Motor neuron (in vitro differentiated cells): ENCODE measurements around the gene OBP2B. TPM values are rescaled to one million over a fixed set of nuclear protein-coding genes. Genes with fewer than 3 reads are reported as not detected.

Experiments used
- ATAC-seq, 8 experiments: fragments of 200-7000 bp; cut with Tn5 transposase; replicated peaks in 6 of 8; 2 replicates each; pipeline ENCODE4 v1.8.0; 2021; ENCODE audit warnings: mild to moderate bottlenecking in 8 of 8, moderate library complexity in 8 of 8
- H3K27ac ChIP-seq, 2 donors: fragments of 250-450 bp; sonication (Bioruptor Pico); 2 replicates each; pipeline ENCODE4 v1.9.0; 2021; ENCODE audit warnings: antibody characterized with exemption in 2 of 2, mild to moderate bottlenecking in 2 of 2, moderate library complexity in 1 of 2
- H3K4me1 ChIP-seq, 2 donors: fragments of 250-450 bp; sonication (Bioruptor Pico); replicated peaks in 1 of 2; 2 replicates each; pipeline ENCODE4 v1.6.1; 2021; ENCODE audit warnings: antibody characterized with exemption in 2 of 2, mild to moderate bottlenecking in 2 of 2, moderate library complexity in 1 of 2
- H3K4me3 ChIP-seq, 5 donors: fragments of 250-450 bp; sonication (Bioruptor Pico); 2 replicates each; pipeline ENCODE4 v1.9.0; 2021; ENCODE audit warnings: antibody characterized with exemption in 5 of 5, mild to moderate bottlenecking in 5 of 5, moderate library complexity in 4 of 5
- WGBS, 10 experiments: fragments of 450-650 bp; shearing (Covaris generic); methylation state at CpG; one replicate each; pipeline ENCODE4 v1.0.0; 2022; 5-methylcytosine and 5-hydroxymethylcytosine counted together
- in situ Hi-C, 9 experiments: fragments of 400-800 bp; cut with MboI; loops; one replicate each; pipeline ENCODE4 v1.15.0; 2021; ENCODE audit warnings: low sequenced_read_pairs in 9 of 9, low pct_unique_long_range_greater_than_20kb in 2 of 9; ENCODE audit not compliant: unreplicated experiment in 9 of 9
- total RNA-seq, 8 experiments: library from RNA; unstranded; fragments of 300-600 nt; gene quantifications; 2 replicates each; pipeline versions ENCODE4 v1.2.3 to v1.2.4, GENCODE V29; 2022

OBP2B gene
- total RNA-seq, 8 experiments from 2014 or later = 0.33 TPM; not detected in 7

DNA sequence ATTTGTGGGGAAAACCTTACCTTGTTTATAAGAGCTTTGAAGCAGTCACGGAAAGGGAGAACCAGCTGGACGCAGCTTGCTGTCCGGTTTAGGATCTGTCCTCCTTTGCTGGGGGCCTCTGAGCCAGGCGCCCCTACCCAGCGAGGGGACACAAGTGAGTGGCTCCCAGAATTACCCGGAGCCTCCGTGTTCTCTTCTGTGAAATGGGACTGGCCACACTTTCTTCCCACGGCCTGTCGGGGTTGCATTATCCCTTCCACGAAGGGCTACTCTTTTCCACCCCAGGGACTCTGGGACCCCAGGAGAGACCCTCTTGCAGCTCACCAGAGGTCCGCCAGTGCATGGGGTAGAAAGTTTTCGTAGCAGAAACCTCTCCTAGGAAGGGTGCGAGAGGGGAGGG, 44.9 kb downstream of the OBP2B start:
- no peak overlapping the region for H3K27ac ChIP-seq
- in situ Hi-C loops = no loop called here
- ATAC-seq = no peak
- H3K4me3 ChIP-seq = peak overlapping the region in 2 of 5 donors; percentile 24 to 36
- H3K4me1 ChIP-seq = peaks cover 2 to 17% of the 10 kb centered on the region in 2 donors
- 60 to 92% methylated on average over 2 to 4 of the region's 13 CpGs; no CpG with 5 or more reads in 8 of the 10 experiments for WGBS, 10 experiments

DNA sequence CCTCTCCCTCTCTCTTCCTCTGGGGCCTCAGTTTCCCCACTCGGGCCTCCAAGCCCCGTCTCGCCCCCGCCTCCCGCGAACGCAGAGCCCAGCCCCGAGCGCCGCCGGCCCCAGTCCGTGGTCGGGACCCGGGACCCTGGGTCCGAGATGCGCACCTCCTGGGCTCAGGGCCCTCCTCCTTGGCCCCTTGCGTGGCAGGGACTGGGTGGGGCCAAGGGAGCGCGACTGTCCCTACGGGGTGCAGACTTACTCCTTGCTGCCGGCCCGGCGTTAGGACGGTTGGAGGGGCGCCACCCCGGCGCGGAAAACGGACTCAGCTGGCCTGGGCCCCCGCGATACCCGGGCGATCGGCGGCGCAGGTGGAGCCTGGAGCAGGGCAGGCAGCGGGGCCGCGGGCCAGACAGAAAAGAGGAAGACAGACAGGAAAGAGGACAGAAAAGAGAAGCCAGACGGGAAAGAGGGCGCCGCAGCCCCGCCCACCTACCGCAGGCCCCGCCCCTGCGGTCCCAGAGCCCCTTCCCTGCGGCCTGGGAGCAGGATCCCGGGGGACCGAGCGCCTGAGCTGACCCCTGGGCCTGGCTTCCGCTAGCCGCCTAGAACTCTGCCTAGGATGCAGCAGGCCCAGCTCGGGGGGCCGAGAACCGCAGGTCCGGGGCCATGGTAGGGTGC, 45.4 kb downstream of the OBP2B start, which contains the start of gene GBGT1:
GBGT1 (minus strand) TSS at position 411 of the 669 bp plus-strand sequence. CDS start 1,502 bp downstream, outside the sequence.
- in situ Hi-C loops = no loop called here
- peak; percentile 44 to 66 (median 62) for ATAC-seq
- WGBS, 10 experiments = 2 to 10% methylated on average over 2 to 11 of the region's 56 CpGs; no CpG with 5 or more reads in 8 of the 10 experiments
- peak within 1 kb of the TSS; percentile 9 to 36 (median 22) for H3K4me3 ChIP-seq
- no peak within 1 kb of the TSS for H3K27ac ChIP-seq
- peaks cover 2 to 17% of the 10 kb centered on the region in 2 donors for H3K4me1 ChIP-seq

DNA sequence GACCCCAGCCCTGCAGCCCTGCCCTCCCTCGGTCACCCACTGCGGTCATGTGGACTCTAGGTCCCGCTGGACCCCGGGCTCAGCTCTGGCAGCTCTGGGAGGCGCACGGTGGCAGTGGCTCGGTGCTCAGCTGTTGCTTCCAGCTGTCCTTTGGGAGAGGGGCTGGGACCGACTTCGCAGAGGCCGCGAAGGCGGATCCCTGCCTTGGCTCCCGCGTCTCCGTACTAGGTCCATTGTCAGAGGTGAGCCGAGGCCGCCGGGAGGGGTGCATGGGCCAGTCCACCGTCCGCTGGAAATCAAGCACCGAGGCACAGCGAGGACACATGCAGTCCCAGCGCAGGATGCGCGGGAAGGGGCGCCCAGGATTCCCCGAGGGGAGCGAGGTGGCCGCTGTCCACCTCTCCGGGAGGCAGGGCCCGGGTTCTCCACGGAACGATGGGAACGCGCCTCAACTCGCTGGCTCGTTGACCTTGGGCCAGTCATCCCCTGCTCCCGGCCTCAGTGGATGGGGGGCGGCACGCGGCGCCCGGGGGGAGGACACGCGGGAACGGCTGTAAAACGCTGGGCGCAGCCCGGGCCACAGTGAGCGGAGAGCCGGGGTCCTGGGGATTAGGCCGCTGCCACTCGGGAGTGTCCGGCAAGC, 46.1 kb downstream of the OBP2B start:
- ATAC-seq = peak in 5 of 8 experiments; percentile 4 to 29 (median 17)
- no peak overlapping the region for H3K27ac ChIP-seq
- H3K4me1 ChIP-seq = peaks cover 2 to 17% of the 10 kb centered on the region in 2 donors
- in situ Hi-C loops = no loop called here
- WGBS, 10 experiments = 20 to 61% (median 36%) methylated on average over 1 to 17 of the region's 54 CpGs; no CpG with 5 or more reads in 6 of the 10 experiments
- H3K4me3 ChIP-seq = peak overlapping the region in 1 of 5 donors; percentile 36

DNA sequence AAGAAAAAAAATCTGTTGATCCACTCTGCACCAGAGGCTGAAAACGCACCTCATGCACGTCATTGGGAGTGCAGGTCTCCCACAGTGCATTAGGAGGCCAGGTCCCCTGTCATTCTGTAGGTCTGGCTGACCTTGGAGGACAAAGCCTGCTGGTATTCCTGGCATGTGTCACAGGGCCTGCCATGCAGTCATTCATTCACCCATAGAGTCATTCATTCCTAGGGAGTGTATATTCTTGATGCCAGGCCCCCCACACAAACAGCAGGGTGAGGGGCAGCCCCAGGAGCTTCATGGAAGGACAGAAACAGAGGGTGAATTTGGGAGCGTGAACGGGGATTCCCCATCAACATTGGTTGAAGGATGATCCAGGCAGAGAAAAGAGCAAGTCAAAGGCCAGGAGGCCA, 47.5 kb downstream of the OBP2B start:
- H3K27ac ChIP-seq = no peak overlapping the region
- WGBS, 10 experiments = 40 to 93% (median 80%) methylated on average over 1 to 4 of the region's 4 CpGs; no CpG with 5 or more reads in 2 of the 10 experiments
- in situ Hi-C loops = no loop called here
- peaks cover 2 to 14% of the 10 kb centered on the region in 2 donors for H3K4me1 ChIP-seq
- H3K4me3 ChIP-seq = no peak overlapping the region
- ATAC-seq = no peak

DNA sequence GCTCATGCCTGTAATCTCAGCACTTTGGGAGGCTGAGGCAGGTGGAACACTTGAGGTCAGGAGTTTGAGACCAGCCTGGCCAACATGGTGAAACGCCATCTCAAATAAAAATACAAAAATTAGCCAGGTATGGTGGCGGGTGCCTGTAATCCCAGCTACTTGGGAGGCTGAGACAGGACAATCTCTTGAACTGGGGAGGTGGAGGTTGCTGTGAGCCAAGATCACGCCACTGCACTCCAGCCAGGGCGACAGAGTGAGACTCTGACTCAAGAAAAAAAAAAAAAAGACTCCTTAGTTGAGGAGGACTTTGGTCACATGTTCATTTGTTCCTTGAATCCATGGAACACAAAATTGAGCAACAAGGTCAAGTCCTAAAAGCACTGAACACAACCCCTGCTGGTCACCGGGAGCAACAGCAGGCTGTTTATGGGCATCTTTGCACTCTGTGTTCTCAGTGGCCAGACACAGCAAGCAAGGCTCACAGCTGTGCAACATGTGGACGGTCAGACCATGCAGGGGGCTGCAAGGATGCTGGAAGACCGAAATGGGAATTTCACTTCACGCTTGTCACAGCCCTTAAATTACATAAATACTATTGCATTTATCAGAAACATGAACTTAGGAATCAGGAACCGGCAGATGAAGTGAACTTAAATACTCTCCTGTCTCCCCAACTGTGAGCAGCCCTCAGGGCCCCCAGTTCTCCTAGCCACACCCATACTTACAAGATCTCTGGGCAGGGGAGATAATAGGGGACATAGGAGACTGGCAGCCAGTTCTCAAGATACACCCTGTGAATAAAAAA, 48.1 kb downstream of the OBP2B start:
- peak in 4 of 8 experiments; percentile 25 to 91 (median 88) for ATAC-seq
- 30 to 86% (median 68%) methylated on average over 1 to 9 of the region's 9 CpGs; no CpG with 5 or more reads in 3 of the 10 experiments for WGBS, 10 experiments
- H3K4me3 ChIP-seq = no peak overlapping the region
- in situ Hi-C loops = no loop called here
- no peak overlapping the region for H3K27ac ChIP-seq
- H3K4me1 ChIP-seq = peaks cover 2 to 14% of the 10 kb centered on the region in 2 donors

DNA sequence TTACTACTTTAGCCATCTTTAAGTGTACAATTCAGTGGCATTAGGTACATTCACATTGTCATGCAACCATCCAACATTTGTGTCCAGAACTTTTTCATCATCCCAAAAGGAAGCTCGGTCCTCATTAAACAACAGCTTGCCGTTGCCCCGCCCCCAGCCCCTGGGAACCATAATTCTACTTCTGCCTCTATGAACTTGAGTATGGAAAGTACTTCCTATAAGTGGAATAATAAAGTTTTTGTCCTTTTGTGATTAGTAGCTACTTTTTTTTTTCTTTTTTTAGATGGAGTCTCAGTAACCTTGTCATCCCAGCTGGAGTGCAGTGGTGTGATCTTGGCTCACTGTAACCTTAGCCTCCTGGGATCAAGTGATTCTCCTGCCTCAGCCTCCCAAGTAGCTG, 50.4 kb downstream of the OBP2B start:
- 72 to 93% (median 86%) methylated on average over 2 to 3 of the region's 3 CpGs; no CpG with 5 or more reads in 6 of the 10 experiments for WGBS, 10 experiments
- no peak overlapping the region for H3K4me3 ChIP-seq
- in situ Hi-C loops = no loop called here
- no peak for ATAC-seq
- H3K4me1 ChIP-seq = peaks cover 0 to 9% of the 10 kb centered on the region in 2 donors
- no peak overlapping the region for H3K27ac ChIP-seq

Other genes with a start within 250 kb of the OBP2B start
- under 1 TPM in 6 of 8 experiments, not detected in 2; 0.09 to 0.85 (median 0.13) TPM for gene GFI1B, start 230.6 kb downstream of the OBP2B start, total RNA-seq
- gene GTF3C5, start 178.3 kb downstream of the OBP2B start, total RNA-seq = 10 to 100 TPM; 35.8 to 77.3 (median 45.1) TPM
- gene CEL, start 147.3 kb downstream of the OBP2B start, total RNA-seq = 1 to 10 TPM in 3 of 8 experiments, under 1 TPM in 5; 0.38 to 1.6 (median 0.84) TPM
- 10 to 100 TPM; 18.3 to 85.1 (median 52.9) TPM for gene RALGDS, start 88.0 kb downstream of the OBP2B start, total RNA-seq
- 1 to 10 TPM in 3 of 8 experiments, under 1 TPM in 5; 0.14 to 2.4 (median 0.75) TPM for gene GBGT1, start 45.3 kb downstream of the OBP2B start, total RNA-seq
- gene ABO, start 66.0 kb upstream of the OBP2B start, total RNA-seq = under 1 TPM in 6 of 8 experiments, not detected in 2; under 0.01 to 0.38 (median 0.12) TPM
- gene SURF6, start 126.9 kb upstream of the OBP2B start, total RNA-seq = 10 to 100 TPM; 14.8 to 27.8 (median 17.8) TPM
- 10 to 100 TPM; 14.2 to 36.9 (median 20.4) TPM for gene MED22, start 138.9 kb upstream of the OBP2B start, total RNA-seq
- gene RPL7A, start 139.0 kb upstream of the OBP2B start, total RNA-seq = 1,000 to 10,000 TPM; 2,000 to 3,318 (median 3,013) TPM
- 10 to 100 TPM; 26.7 to 40.3 (median 30.8) TPM for gene SURF1, start 147.2 kb upstream of the OBP2B start, total RNA-seq
- 10 to 100 TPM; 20.3 to 43.4 (median 27.5) TPM for gene SURF2, start 147.3 kb upstream of the OBP2B start, total RNA-seq
- 100 to 1,000 TPM in 4 of 8 experiments, 10 to 100 TPM in 4; 62.6 to 141 (median 105) TPM for gene SURF4, start 166.8 kb upstream of the OBP2B start, total RNA-seq
- 1 to 10 TPM; 1.1 to 6.1 (median 3.1) TPM for gene STKLD1, start 167.1 kb upstream of the OBP2B start, total RNA-seq
- gene REXO4, start 208.8 kb upstream of the OBP2B start, total RNA-seq = 10 to 100 TPM; 23.1 to 34.3 (median 24.5) TPM
- 10 to 100 TPM in 1 of 8 experiments, 1 to 10 TPM in 7; 2.7 to 14.3 (median 4.3) TPM for gene ADAMTS13, start 213.1 kb upstream of the OBP2B start, total RNA-seq